Measurements from ENCODE around the gene CCNL2.

Gene CCNL2

DNA sequence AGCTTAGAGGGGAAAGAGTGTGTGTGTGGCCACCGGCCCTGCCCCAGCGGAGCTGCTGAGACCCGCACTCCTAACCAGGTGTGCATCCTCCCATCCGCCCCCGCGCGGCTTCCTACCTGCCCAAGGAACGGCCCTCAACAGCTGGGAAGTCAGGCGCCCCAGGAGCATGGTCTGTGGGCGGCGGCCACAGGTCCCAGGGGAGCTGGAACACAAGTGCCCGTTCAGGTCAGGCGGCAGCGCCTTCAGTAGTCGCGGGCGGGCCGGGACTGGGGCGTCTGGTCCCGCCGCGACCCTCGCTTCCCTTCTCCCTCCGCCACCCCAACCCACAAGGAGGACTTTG is 24.6 kb downstream of the CCNL2 start:
- TF ChIP-seq, protein P1, sequence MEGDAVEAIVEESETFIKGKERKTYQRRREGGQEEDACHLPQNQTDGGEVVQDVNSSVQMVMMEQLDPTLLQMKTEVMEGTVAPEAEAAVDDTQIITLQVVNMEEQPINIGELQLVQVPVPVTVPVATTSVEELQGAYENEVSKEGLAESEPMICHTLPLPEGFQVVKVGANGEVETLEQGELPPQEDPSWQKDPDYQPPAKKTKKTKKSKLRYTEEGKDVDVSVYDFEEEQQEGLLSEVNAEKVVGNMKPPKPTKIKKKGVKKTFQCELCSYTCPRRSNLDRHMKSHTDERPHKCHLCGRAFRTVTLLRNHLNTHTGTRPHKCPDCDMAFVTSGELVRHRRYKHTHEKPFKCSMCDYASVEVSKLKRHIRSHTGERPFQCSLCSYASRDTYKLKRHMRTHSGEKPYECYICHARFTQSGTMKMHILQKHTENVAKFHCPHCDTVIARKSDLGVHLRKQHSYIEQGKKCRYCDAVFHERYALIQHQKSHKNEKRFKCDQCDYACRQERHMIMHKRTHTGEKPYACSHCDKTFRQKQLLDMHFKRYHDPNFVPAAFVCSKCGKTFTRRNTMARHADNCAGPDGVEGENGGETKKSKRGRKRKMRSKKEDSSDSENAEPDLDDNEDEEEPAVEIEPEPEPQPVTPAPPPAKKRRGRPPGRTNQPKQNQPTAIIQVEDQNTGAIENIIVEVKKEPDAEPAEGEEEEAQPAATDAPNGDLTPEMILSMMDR (IDR thresholded peaks at IDR 0.05; ENCODE audit: low read depth, low read length) = no peak
- TF ChIP-seq MYC (IDR thresholded peaks at IDR 0.05; ENCODE audit: low read depth, low read length) (no peak), POLR2A (IDR thresholded peaks at IDR 0.05; ENCODE audit: extremely low read depth, insufficient read length) (no peak)
- TF ChIP-seq, protein P2, sequence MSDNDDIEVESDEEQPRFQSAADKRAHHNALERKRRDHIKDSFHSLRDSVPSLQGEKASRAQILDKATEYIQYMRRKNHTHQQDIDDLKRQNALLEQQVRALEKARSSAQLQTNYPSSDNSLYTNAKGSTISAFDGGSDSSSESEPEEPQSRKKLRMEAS (IDR thresholded peaks at IDR 0.05; ENCODE audit: low read depth, low read length) = no peak
- peak; percentile 67 for DNase-seq (ENCODE audit: low read depth)
- H3K4me3 ChIP-seq (ENCODE audit: low read depth, low read length) = peak overlapping the region; percentile 80

DNA sequence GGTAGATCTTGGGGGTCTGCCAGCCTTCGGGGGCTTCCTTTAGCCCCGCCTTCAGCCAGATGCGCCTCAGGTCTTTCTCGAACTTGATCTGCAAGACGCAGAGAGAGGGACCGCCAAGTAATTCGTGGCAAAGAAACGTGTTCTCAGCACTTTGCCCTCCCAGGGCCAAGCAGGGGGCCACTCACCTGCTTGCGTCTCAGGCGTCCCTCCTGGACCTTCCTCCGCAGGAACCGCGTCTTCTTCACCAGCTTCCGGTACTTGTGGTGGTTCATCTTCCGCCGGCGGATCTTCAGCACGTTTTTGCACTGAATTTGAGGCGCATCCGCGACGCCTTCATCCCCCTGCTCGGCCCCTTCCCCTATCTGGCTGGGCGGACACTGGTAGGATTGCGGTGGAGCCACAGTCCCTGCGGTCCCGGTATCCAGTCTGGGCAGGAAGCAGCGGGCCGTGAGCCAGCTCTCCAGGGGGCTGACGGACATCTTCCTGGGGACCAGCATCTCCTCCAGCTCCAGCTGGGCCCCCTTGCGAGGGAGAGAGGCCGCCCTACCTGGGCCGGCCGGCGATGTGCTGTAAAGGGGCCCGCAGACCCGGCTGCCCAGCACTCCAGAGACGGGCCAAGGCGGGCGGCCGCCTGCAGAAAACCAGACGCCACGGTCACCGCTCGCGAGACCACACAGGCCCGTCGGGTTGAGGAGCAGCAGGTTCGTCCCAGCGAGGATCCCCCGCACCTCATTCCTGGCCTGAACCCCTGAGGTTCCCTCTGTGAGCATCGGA is 25.1 kb downstream of the CCNL2 start:
- DNase-seq (ENCODE audit: low read depth) = no peak
- H3K4me3 ChIP-seq (ENCODE audit: low read depth, low read length) = peak overlapping the region; percentile 80
- TF ChIP-seq MYC (IDR thresholded peaks at IDR 0.05; ENCODE audit: low read depth, low read length) (no peak), POLR2A (IDR thresholded peaks at IDR 0.05; ENCODE audit: extremely low read depth, insufficient read length) (no peak)
- TF ChIP-seq, protein P2 (IDR thresholded peaks at IDR 0.05; ENCODE audit: low read depth, low read length) = no peak
- TF ChIP-seq, protein P1 (IDR thresholded peaks at IDR 0.05; ENCODE audit: low read depth, low read length) = no peak

DNA sequence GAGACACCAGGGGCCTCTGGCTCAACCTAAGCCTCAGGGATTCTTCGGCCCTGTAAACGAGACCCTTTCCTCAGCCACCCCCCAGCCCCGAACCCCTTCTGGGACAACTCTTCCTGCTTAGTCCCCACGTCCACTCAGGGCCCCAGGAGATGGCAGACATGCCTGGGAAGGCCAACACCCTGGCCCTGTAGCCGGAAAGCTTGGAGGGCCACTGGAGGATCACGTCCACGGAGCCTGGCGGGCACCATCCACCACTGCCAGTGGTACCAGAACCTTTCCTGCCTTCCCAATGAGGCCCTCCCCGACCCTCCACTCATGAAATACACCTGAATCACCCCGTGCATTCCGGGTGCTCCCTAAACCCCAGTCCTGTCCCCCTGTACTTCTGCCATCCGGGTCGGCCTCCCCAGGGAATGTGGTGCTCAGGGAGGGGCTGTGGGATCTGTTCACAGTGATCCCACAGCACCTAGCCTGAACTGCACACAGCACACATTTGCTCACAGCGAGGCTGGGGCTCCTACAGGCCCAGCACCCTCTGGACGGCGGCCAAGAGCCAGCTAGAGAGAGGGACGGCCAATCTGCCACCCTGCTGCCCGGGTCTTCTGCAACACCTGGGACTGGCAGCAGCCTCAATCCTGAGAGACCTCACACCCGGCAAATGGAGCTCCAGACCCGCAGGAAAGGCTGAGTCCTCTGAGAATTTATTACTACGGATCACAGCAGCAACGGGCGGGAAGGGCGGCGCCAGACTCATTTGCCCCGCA is 25.9 kb downstream of the CCNL2 start:
- DNase-seq (ENCODE audit: low read depth) = no peak
- TF ChIP-seq, protein P1 (IDR thresholded peaks at IDR 0.05; ENCODE audit: low read depth, low read length) = no peak
- TF ChIP-seq POLR2A (IDR thresholded peaks at IDR 0.05; ENCODE audit: extremely low read depth, insufficient read length) (no peak), MYC (IDR thresholded peaks at IDR 0.05; ENCODE audit: low read depth, low read length) (no peak)
- TF ChIP-seq, protein P2 (IDR thresholded peaks at IDR 0.05; ENCODE audit: low read depth, low read length) = no peak
- no peak overlapping the region for H3K4me3 ChIP-seq (ENCODE audit: low read depth, low read length)

DNA sequence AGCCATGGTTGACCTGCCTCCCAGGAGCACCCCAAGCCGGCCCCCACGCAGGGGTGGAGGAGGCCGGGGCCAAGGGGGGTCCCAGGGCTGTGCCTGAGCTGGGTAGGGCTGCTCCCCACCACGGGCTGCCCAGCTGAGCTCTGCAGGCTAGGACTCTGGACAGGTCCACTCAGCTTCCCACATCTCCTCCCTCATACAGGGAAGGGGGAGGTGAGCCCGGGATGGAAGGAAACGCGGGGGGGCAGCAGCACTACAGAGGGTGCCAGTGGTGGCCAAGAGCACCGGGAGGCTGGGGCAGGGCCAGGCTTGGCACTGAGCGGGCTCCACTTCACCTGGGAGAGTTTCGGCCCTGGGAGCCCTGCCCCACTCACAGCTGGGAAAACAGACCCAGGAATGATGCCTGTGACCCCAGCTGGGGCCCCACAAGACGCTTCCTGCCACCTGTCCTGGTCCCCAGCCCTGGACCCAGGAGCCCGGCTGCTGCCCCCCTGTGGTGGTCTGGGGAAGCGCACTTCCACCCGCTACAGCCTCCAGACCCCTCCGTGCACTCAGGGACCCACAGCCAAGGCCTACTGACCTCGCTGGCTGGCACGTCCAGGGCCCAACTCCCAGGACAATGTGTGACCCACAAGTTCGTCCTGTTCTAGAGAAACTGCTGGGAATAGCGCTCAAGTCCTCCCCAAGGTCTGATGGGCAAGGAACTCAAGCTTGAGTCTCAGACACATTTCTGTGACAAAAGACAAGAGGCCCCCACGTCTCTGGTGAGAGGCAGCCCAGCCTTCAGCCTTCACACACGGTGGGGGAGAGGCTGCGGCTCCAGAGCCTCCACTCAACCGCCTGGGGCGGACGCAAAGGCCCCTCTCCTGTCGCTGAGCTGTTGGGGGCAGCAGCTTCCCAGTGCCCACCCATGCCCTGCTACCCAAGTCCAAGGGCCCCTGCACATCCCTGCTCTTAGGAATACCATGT is 27.1 kb downstream of the CCNL2 start:
- TF ChIP-seq, protein P1 (IDR thresholded peaks at IDR 0.05; ENCODE audit: low read depth, low read length) = peak; percentile 84
- no peak for TF ChIP-seq MYC (IDR thresholded peaks at IDR 0.05; ENCODE audit: low read depth, low read length)
- TF ChIP-seq POLR2A (IDR thresholded peaks at IDR 0.05; ENCODE audit: extremely low read depth, insufficient read length) = no peak
- TF ChIP-seq, protein P2 (IDR thresholded peaks at IDR 0.05; ENCODE audit: low read depth, low read length) = peak; percentile 48; the same call in 1 of the 2 replicates
- H3K4me3 ChIP-seq (ENCODE audit: low read depth, low read length) = no peak overlapping the region
- DNase-seq (ENCODE audit: low read depth) = peak; percentile 74

DNA sequence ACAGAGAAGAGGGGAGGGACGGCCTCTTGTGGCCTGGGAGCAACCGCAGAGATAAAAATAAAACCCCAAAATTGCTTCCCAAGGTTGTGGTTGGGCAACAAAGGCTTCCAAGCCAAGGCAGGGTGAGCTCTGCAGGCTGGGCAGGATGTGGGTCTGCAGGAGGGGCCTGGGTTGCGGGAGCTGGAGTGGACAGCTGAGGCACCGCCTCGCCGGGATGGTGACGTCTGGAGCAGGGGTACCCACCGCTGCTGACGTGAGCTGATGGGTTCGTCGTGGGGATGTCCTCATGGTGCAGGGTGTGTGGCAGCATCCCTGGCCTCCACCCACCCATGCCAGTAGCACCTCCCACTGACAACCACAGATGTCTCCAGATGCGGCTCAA is 27.8 kb downstream of the CCNL2 start:
- TF ChIP-seq, protein P1 (IDR thresholded peaks at IDR 0.05; ENCODE audit: low read depth, low read length) = no peak
- TF ChIP-seq POLR2A (IDR thresholded peaks at IDR 0.05; ENCODE audit: extremely low read depth, insufficient read length) (no peak), MYC (IDR thresholded peaks at IDR 0.05; ENCODE audit: low read depth, low read length) (no peak)
- TF ChIP-seq, protein P2 (IDR thresholded peaks at IDR 0.05; ENCODE audit: low read depth, low read length) = no peak
- no peak overlapping the region for H3K4me3 ChIP-seq (ENCODE audit: low read depth, low read length)
- peak; percentile 94 for DNase-seq (ENCODE audit: low read depth)
